Stimulated activated CD8-positive, alpha-beta memory T cell treated with anti-CD3 and anti-CD28 coated beads, Interleukin-15, amount 100 ng/mL, for 4 hours (primary cell): ENCODE data around the gene CDH23.

ENCODE experiments used
- DNase-seq, 2 donors: peaks; one replicate each; pipeline ENCODE4 v3.0.0-alpha.2; 2020; ENCODE audit warnings: low read depth in 2 of 2

The CDH23 gene

DNA sequence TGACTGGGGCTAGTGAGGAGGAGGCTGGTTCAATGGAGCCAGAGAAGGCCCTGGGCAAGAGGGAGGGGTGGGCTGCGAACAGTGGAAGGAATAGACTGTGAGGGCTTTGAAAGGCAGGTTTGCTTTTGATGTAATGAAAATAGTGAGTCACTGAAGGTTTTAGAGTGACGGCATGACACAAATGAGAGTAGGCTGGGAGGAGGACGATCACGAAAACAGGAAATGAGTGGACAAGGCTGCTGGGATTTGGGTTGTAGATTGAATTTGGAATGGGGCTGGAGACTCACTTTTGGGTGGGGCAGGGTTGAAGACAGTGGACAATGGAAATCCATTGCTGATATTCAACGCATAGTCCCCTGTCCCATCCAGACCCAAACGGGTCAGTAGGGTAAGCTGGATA is 139.6 kb downstream of the CDH23 start:
- no peak for DNase-seq

DNA sequence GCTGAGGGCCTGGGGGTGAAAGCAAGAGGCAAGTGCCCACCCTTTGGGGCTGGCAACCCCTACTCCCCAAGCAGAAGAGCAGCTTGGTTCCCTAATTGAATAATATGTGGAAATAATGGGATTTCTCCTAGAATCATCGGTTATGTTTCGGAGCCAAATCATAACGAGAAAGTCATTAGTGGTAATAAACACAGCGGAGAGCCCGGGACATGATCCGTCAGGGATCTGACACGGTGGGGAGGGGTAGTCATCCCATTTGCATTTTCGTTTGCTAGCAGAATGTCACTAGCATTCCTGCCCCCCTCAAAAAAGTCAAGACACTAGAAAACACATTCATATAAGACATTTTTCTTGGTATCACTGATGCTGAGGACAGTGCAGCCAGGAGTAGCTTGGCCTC is 140.4 kb downstream of the CDH23 start:
- no peak for DNase-seq

DNA sequence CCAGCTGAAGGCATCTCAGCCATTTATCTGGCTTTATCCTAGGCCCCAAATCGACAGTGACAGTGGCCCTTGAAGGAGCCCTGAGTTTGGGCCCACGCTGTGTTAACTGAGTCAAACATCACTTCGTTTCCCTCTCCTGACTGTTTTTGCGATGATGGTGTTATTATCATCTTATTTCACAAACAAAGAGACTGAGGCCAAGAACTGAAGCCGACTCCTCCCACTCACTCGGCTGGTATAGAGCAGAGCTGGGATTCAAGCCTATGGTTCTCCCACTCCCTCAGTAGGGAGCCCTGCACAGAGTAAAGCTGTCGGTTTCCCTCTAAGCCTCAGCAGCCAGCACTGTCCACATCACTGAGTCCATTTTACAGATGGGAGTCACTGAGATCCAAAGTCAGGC is 141.0 kb downstream of the CDH23 start:
- no peak for DNase-seq

DNA sequence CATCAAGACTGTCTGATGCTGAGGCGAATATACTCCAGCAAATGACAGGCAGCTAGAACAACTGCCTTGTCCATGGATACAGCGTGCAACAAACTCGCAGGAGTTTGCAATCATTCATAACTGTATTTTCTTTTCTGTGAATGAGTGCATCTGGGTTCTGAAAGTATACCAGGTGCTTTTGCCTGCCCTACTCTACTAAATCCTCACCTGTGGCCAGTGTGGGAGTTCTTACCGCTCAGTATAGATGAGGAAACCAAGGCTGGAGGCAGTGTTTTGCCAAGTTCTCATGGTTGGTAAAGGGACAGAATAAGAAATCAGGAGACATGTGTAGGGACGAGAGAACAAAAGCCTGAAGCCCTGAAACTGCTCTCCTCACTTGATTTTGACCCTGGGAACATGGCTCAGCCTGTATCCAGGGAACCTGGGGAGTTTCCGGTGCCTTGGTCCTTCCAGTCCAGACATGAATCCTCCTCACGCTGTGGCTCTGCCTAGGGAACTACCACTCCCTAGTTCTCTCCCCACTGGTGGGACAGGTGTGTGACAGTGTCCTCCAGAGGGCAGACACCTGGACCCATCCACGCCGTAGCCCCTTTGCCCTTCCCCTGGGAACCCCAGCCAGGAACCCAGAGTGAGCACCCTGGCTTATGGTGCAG is 142.0 kb downstream of the CDH23 start:
- no peak for DNase-seq

DNA sequence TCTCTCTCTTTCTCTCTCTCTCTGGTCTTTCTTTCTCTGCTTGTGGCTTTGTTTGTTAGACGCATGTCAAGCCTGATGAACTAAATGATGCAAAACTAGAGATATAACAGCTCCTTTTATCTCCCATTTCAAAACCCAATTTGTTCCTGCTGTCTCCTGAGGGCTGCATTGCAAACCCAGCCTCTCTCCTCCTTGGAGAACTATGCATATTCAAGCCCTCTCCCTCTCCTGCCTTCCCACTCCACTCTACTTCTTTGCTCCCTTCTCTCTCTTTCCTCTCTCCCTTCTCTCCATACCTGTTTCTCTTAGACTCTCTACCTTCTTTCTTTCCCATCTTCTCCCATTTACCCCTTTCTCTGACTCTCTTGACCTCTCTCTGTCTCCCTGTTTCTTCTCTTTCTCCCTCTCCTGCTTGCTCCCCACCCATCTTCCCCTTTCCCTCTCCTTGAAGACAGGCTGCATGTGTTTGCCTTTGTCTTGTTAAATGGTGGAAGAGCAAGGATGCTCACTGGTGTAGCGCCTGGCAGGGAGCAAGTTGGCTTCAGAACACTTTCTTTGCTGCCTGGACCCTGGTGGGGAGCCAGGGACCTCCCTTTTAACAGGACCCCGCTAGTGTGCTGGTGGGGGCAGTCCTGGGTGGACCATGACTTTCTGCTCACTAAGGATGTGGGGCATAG is 142.9 kb downstream of the CDH23 start:
- DNase-seq: no peak

DNA sequence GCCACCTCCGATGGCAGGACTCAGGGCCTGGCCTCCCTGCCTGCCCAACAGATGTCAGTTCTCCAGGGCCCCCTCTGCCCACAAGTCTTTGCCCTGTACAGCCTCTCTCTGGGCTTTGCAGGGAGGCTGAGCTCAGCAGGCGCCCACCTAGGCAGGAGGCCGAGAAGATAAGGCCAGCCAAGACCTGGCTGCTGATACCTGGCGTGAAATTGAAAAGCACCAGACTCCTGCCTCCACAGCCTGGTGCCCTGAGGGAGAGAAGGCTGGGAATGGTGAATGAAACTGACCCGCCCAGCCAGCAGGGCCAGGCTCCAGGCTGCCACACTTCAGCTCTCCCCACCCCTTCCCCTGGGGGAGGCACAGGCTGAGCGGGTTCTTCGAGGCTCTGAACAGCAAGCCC is 145.8 kb downstream of the CDH23 start:
- no peak for DNase-seq

DNA sequence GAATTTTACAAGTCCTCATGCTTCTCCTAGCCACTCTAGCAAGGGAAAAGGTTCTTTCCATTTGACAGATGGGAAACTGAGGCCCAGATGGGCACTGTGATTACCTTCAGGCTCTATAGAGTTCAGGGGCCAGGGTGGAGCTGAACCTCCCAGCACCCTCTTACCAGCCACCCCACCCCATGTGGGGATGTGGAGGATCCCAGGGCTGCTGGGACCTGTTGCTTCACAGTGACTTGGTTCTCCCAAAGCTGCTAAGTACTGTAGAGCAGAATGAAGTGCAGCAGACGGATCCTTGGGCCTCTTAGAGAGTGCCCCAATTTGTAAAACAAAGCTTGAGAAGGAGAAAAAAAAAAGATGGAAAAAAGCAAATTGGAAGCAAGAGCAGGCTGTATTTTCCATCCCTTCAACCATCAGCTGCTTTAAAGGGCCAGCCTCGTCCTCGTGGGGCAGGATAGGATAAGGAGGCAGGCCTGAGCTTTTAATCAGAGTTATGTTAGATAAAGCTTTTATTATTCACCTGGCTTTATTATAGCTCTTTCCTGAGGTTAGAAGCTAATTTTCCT is 147.0 kb downstream of the CDH23 start:
- no peak for DNase-seq

DNA sequence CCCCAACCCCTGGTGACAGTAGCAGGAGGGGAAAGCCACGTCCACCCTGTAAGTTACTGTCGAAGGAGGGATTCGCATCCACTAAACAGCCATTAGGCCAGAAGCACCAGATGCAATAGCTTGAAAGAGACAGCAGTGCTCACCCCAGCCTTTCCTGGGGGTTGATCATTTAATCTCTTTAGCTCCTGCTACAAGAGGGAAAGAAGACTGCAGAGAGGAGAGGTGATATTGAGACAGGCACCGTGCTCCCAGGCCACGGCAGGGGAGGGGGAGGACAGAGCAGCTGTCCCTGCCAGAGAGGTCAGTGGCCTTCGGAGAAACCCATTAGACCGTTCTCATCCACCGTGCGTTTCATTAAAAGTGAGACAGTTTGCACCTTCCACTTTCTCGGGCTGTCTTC is 148.3 kb downstream of the CDH23 start:
- DNase-seq: no peak

DNA sequence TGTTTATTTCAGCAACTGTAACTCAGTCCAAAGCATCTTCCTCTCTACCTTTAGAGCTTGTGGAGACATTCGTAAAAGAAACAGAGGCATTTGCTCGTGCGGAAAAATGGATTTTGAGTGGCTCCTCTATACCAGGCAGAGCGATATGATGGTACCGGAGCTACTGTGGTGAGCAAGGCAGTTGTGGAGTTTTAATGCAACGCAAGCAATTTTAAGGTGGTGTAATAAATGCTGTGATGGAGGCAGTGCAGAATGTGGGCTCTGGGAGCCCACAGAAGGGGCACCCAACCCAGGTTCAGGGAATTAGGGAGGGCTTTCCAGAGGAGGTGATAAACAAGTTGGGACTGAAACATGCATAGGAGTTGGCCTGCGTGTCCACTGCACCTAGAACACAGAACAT is 149.5 kb downstream of the CDH23 start:
- DNase-seq: no peak

DNA sequence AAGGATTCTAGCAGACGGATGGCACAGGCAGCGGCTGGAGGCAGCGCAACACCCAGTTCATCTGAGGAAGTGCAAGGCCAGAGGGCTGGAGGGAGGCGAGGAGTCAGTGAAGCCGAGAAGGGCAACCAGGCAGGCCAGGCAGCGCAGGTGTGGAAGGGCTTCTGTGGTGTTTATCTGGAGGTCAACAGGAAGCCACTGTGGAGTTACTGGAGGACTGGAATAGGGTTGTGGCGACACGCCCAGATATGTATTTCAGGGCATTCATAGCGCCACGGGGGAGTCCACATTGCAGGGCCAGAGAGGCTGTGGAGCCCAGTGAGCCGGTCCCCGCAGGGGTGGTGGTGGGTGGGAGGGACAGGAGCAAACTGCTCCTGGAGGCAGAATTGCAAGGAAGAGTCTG is 150.6 kb downstream of the CDH23 start:
- no peak for DNase-seq

DNA sequence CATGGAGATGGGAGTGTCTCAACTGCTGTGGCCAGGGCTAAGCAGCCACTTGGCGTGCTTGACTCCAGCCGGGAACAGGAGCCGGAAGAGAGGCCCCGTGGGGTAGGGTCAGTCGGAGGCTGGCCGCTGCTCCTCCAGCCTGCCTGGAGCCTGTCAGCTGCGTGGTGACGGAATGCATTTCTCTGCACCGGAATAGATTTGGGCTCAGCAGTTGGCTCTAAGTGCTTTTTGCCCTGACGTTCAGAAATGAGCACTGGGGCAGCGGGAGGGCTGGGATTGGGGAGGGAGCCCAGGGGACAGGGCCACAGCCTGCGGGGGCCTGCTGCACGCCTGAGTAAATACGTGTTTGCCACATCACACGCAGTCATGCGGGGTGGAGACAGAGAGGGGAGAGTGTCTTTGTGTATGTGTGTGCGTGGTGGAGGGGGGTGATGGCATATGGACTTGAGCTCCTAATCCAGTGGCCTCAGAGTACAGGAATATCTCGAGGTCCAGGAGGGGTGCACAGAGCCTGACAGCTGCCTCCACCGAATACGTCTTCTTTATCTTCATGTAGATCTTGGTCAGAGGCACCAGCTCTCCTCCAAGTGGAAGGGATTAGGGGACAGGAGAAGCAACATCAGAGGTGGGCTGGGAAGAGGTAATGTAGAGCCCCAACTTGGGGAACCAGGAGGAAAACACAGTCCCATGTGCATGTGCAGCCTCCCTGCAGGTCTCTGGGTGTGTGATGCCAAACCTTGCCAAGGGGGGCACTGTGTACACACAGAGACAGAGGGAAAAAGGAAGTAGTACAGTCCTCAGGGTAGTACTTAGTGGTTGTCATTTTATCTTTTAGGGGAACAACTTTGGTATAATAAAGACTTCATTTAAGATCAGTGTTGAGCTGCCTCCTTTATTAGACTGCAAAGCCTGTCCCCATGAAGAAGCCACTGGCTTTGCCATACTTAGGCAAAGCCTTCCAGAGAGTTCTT is 151.4 kb downstream of the CDH23 start:
- DNase-seq: no peak

DNA sequence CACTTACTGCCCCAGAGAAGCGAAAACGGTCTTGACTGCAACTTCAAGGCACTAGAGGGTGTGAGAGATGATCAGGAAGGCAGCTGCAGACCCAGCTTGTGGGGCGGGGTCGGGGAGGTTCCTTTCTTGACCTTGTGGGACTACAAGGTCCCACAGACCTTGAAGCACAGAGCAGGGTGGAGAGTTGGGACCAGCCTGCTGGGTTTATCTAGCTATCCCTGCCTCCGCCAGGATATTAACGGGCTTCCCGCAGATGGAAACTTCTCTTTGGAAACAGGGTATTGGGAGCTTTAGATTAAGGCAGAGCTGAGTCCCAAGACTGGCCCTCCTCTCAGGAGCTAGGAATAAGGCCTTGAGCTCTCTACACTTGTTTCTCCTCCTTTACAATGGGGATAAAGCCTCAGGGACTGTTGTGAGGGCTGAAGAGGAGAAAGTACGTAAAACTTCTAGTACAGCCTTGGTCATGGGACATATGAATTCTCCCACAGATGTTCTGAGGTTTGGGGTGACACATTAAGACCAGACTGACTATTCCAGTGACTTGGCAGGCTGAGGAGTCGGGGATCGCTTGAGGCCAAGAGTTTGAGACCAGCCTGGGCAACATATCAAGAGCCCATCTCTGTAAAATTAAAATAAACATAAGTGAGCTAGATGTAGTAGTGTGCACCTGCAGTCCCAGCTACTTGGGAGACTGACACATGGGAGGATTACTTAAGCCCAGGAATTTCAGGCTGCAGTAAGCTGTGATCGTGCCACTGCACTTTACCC is 153.2 kb downstream of the CDH23 start:
- no peak for DNase-seq

DNA sequence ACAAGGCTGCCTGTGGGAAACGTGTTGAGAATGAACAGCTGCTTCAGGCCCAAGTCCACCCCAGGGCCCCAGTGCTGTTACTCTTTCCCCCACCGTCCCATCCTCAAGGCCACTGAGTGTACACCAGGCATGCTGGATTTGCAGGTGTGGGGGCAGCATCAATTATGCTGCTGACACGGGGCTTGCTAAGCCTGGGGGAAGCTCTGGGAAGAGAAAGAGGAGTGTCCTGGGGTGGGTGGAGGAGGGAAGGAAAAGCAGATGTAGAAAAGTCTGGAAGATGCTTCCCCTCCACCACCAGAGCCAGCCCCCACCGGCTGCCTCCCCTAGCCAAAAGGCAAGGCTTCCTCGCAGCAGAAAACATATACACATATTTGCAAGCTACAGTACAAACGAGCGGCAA is 153.9 kb downstream of the CDH23 start:
- no peak for DNase-seq

DNA sequence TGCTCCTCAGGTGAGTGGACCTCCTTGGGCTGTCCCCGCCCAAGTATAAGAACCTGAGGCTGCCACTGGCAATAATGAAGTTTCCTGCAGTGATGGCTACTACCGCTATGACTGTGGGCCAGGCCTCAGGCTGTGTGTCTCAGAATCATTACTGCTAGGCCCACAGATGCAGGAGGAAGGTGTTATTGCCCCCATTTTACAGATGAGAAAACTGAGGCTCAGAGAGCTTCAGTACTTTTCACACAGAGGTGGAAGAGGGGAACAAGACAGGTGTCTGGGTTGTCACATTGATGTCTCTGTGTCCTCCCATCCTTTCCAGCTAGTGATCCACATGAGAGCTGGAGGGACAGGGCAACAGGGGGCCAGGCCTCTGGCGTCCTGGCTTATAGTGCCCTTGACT is 155.2 kb downstream of the CDH23 start:
- DNase-seq: no peak

DNA sequence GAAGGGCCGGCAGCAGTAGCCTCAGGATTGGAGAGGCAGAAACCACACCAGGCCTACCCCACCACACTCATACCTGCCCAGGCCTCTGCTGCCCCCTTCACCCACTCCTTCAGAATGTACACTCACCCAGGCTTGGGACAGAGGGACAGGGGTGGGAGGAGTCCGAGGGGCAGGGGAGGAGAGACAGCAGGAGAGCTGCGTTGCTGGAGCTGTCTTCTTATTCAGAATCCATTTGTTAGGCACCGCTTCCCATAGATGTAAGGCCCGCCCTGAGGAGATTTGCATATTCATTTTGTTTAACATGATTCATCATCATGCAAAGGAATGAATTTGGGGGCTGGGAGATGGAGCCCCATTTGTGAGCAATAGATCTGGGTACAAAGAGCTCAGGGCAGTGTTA is 156.7 kb downstream of the CDH23 start:
- no peak for DNase-seq

DNA sequence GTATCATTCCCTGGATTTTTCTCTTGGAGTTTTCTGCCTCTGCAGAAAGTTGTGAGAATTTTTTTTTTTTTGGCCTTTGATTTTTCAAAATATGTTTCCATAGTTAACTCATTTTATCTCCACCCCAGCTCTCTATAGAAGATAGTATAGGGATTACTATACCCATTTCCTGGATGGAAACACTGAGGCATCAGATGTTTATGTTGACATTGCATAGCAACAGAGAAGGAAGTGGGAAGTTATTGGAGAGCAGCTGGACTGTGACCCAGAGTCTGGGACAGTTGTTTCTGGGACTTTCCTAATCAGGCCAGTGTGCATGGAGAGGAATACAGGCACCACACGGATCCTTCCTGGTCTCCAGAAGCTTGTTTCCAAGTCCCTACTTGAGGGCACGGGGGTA is 158.0 kb downstream of the CDH23 start:
- DNase-seq: no peak

DNA sequence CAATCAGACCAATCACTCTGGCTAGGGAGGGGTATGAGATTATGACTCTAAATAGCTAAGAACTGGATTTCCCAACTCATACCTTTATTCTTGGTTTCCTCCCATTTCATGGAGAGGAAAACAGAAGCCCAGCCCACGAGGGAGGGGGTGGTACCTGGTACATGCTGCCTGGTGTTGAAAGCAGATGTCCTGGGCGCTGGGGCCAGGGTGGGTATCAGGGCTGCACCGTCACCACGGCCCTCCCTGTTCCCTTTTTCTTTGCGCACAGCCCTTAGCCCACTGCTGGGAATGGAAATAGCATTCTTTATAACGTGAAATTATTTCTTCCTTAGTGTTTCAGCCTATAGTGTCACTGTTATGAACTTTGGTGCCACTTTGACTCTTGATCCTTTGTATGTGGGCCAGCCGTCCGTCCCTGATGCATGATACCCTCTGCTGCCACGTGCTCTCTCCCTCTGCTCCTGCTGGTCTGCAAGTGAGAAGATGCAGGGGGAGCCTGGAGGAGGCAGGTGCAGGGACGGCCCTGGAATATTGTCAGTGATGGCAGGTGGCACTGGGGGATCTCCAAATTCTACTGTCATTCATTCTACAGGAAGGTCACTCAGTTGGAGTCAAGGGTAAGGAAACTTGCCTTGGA is 158.5 kb downstream of the CDH23 start:
- DNase-seq: no peak

DNA sequence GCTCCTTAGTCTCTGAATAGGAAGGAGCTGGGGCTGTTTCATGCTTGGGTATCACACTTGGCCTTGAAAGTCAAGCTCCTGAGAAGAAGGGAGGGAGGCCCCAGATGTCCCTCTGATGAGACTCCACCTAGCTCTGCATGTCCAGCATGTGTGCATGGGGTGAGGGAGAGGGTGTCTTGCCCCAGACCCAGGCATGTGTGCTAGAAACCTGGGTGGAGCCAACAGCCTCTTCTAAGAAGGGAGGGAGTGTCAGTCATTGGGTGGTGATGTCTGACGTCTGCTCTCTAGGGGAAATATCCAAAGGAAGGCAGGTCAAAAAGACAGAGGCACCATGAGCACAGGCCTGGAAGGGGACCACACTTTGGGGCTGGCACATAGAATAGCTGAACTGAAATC is 159.0 kb downstream of the CDH23 start:
- DNase-seq: no peak

DNA sequence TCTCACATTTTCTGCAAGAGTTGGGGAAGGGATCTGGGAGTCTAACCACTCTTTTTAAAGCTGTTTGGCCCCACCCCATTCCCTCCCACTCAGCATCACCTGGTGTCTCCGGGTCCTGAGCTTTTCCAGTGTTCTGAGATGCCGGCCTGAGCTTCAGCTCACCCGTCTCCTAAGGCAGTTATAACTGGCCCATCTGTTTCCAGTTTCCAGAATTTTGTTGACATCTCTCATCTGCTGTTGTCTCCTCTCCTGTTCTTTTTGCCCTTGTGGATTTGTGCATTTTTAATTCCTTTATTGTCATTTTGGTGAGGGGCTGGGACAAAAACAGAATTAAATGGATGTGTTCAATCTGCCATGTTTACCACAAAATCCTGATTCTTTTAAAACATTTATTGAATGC is 162.3 kb downstream of the CDH23 start:
- no peak for DNase-seq

DNA sequence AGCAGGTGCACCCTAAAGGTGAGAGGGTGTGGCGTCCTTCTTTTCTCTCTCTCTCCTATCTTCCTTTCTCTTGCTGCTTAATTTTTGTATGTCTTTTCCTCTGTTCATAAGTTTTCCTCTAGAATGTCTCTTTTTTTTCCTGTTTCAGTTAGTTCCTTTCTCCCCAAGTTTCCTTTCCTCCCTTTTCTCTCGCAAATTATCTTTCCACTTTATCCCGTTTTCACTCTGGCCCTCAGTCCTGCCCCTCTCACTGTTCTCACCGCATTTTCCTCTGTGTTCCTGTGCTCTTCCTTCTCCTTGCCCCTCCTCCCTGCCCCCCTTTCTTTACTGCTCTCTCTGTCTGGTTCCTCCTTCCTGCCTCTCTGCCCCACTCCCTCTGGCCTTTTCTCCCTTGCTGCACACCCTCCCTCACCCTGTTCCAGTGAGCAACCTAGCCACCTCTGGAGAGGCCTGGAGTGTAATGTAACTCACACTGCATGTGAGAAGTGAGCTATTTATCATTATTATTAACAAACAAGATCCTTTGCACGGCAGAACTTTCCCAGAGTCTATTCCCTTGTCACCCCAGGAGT is 164.4 kb downstream of the CDH23 start:
- DNase-seq: no peak

DNA sequence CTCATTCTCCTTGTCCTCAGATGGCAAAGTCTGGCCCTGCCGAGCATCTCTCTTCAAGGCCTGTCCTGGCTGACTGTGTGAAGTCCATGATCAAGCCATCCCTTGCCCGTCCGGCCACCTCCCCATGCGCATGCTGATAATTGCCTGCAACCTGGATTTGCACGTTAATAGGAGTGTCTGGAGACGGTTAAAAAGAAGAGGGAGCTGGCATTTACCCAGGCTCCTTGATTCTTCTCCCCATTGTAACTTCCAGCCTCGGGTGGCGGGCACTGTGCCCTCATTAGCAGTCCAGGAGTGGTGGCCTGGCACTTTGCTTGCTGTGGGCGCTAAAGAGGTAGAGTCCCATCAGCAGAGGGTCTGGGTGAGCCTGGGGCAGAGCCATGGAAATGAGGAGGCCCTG is 165.5 kb downstream of the CDH23 start:
- no peak for DNase-seq
